GM20000 (cell line): Measurements from ENCODE around the gene PTBP1.
"Not testable (repeated sequence)": the region's sequence is repeated elsewhere in the genome, so short reads cannot be mapped to it uniquely, and the experiment has no call there.

Source experiments
- DNase-seq: peaks from one replicate; pipeline ENCODE4 v3.0.0; 2012; ENCODE audit warnings: low spot score
- CTCF ChIP-seq: IDR thresholded peaks from 2 replicates; pipeline ENCODE4 v1.5.1; 2012; ENCODE audit warnings: mild to moderate bottlenecking, control low read depth; ENCODE audit errors: extremely low read depth, missing control alignments

The PTBP1 gene

GRCh38 chr19:843836-844545 is 46.7 kb downstream of the PTBP1 start:
- TF ChIP-seq CTCF, result no peak
- no peak for DNase-seq

- DNase-seq, result no peak
- TF ChIP-seq CTCF, result no peak
Measured at GRCh38 chr19:844546-844971, 47.3 kb downstream of the PTBP1 start.

- no peak for DNase-seq
- no peak for TF ChIP-seq CTCF
Measured at GRCh38 chr19:845707-846521, 48.7 kb downstream of the PTBP1 start.

GRCh38 chr19:848386-848921 is 51.2 kb downstream of the PTBP1 start:
- no peak for TF ChIP-seq CTCF
- no peak for DNase-seq

- not testable (repeated sequence) for DNase-seq
Measured at GRCh38 chr19:849195-849594, 51.9 kb downstream of the PTBP1 start.

GRCh38 chr19:850221-850978 is 53.1 kb downstream of the PTBP1 start:
- no peak for TF ChIP-seq CTCF
- no peak for DNase-seq

GRCh38 chr19:850979-851335 is 53.7 kb downstream of the PTBP1 start:
- no peak for TF ChIP-seq CTCF
- DNase-seq, result no peak
